ENCODE measurements around the gene ZNF804A.

Gene ZNF804A

GRCh38 chr2:184560603-184561002 is 37.7 kb upstream of the ZNF804A start:
- POLR2A ChIA-PET = no interaction called here
- no peak for DNase-seq
- CTCF ChIA-PET = no interaction called here
- Histone ChIP-seq H3K9me3 (ENCODE audit: control extremely low read depth in 1 of 5, control insufficient read depth in 4 of 5, insufficient read depth in 2 of 5, low read depth in 1 of 5, low read length in 4 of 5) (peaks cover 0 to 3% (median 0%) of the 10 kb centered on the region in 5 experiments), H3K4me3 (ENCODE audit: control insufficient read depth in 1 of 7, extremely low read depth in 1 of 7, insufficient read depth in 4 of 7, low read depth in 2 of 7, low read length in 6 of 7) (no peak overlapping the region), H3K27ac (ENCODE audit: insufficient read depth in 1 of 2, low read depth in 1 of 2, low read length in 2 of 2, poor library complexity in 1 of 2, severe bottlenecking in 2 of 2) (no peak overlapping the region), H3K27me3 (replicated peaks in 2 of 5; ENCODE audit: control insufficient read depth in 4 of 5, insufficient read depth in 5 of 5, low read length in 4 of 5) (no peaks in the 10 kb centered on the region), H3K4me1 (ENCODE audit: control extremely low read depth in 1 of 4, control insufficient read depth in 4 of 4, insufficient read depth in 4 of 4, low read length in 3 of 4) (peaks cover 0 to 6% (median 0%) of the 10 kb centered on the region in 4 experiments), H3K36me3 (ENCODE audit: control insufficient read depth in 4 of 4, insufficient read depth in 4 of 4, low read length in 3 of 4) (no peaks in the 10 kb centered on the region)
- WGBS (ENCODE audit: insufficient coverage) = 97% methylated on average over 11 of the region's 17 CpGs

DNA sequence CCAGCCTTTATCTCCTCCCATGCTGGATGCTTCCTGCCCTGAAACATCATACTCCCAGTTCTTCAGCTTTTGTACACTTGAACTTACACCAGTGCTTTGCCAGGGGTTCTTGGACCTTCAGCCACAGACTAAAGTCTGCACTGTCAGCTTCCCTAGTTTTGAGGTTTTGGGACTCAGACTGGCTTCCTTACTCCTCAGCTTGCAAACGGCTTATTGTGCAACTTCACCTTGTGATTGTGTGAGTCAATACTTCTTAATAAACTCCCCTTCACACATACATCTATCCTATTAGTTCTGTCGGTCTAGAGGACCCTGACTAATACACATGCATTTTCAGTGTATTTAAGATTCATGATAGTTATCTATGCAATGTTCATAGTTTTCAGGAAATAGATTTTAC is 35.8 kb upstream of the ZNF804A start:
- CTCF ChIA-PET = no interaction called here
- peaks cover 0 to 3% (median 0%) of the 10 kb centered on the region in 5 experiments for H3K9me3 ChIP-seq (ENCODE audit: control extremely low read depth in 1 of 5, control insufficient read depth in 4 of 5, insufficient read depth in 2 of 5, low read depth in 1 of 5, low read length in 4 of 5)
- no peaks in the 10 kb centered on the region for H3K27me3 ChIP-seq (replicated peaks in 2 of 5; ENCODE audit: control insufficient read depth in 4 of 5, insufficient read depth in 5 of 5, low read length in 4 of 5)
- DNase-seq = peak in 2 of 3 donors; percentile 45 to 51
- POLR2A ChIA-PET = no interaction called here
- no CpG with 5 or more reads among the region's 2 CpGs for WGBS (ENCODE audit: insufficient coverage)
- no peak overlapping the region for H3K27ac ChIP-seq (ENCODE audit: insufficient read depth in 1 of 2, low read depth in 1 of 2, low read length in 2 of 2, poor library complexity in 1 of 2, severe bottlenecking in 2 of 2)
- no peaks in the 10 kb centered on the region for H3K36me3 ChIP-seq (ENCODE audit: control insufficient read depth in 4 of 4, insufficient read depth in 4 of 4, low read length in 3 of 4)
- H3K4me3 ChIP-seq (ENCODE audit: control insufficient read depth in 1 of 7, extremely low read depth in 1 of 7, insufficient read depth in 4 of 7, low read depth in 2 of 7, low read length in 6 of 7) = no peak overlapping the region
- peaks cover 0 to 6% (median 0%) of the 10 kb centered on the region in 4 experiments for H3K4me1 ChIP-seq (ENCODE audit: control extremely low read depth in 1 of 4, control insufficient read depth in 4 of 4, insufficient read depth in 4 of 4, low read length in 3 of 4)

GRCh38 chr2:184564092-184564491 is 34.2 kb upstream of the ZNF804A start:
- CTCF ChIA-PET = no interaction called here
- Histone ChIP-seq H3K27ac (ENCODE audit: insufficient read depth in 1 of 2, low read depth in 1 of 2, low read length in 2 of 2, poor library complexity in 1 of 2, severe bottlenecking in 2 of 2) (no peak overlapping the region), H3K4me3 (ENCODE audit: control insufficient read depth in 1 of 7, extremely low read depth in 1 of 7, insufficient read depth in 4 of 7, low read depth in 2 of 7, low read length in 6 of 7) (no peak overlapping the region), H3K4me1 (ENCODE audit: control extremely low read depth in 1 of 4, control insufficient read depth in 4 of 4, insufficient read depth in 4 of 4, low read length in 3 of 4) (peaks cover 0 to 6% (median 0%) of the 10 kb centered on the region in 4 experiments), H3K9me3 (ENCODE audit: control extremely low read depth in 1 of 5, control insufficient read depth in 4 of 5, insufficient read depth in 2 of 5, low read depth in 1 of 5, low read length in 4 of 5) (peaks cover 0 to 3% (median 0%) of the 10 kb centered on the region in 5 experiments), H3K36me3 (ENCODE audit: control insufficient read depth in 4 of 4, insufficient read depth in 4 of 4, low read length in 3 of 4) (no peaks in the 10 kb centered on the region), H3K27me3 (replicated peaks in 2 of 5; ENCODE audit: control insufficient read depth in 4 of 5, insufficient read depth in 5 of 5, low read length in 4 of 5) (no peaks in the 10 kb centered on the region)
- POLR2A ChIA-PET = no interaction called here
- DNase-seq = no peak
- WGBS (ENCODE audit: insufficient coverage) = no CpG with 5 or more reads among the region's 1 CpG

GRCh38 chr2:184566716-184567115 is 31.6 kb upstream of the ZNF804A start:
- POLR2A ChIA-PET = no interaction called here
- H3K27me3 ChIP-seq (replicated peaks in 2 of 5; ENCODE audit: control insufficient read depth in 4 of 5, insufficient read depth in 5 of 5, low read length in 4 of 5) = no peaks in the 10 kb centered on the region
- no peak overlapping the region for H3K4me3 ChIP-seq (ENCODE audit: control insufficient read depth in 1 of 7, extremely low read depth in 1 of 7, insufficient read depth in 4 of 7, low read depth in 2 of 7, low read length in 6 of 7)
- DNase-seq = no peak
- H3K27ac ChIP-seq (ENCODE audit: insufficient read depth in 1 of 2, low read depth in 1 of 2, low read length in 2 of 2, poor library complexity in 1 of 2, severe bottlenecking in 2 of 2) = no peak overlapping the region
- 100% methylated on average over 1 of the region's 3 CpGs for WGBS (ENCODE audit: insufficient coverage)
- CTCF ChIA-PET = no interaction called here
- H3K4me1 ChIP-seq (ENCODE audit: control extremely low read depth in 1 of 4, control insufficient read depth in 4 of 4, insufficient read depth in 4 of 4, low read length in 3 of 4) = peaks cover 0 to 6% (median 0%) of the 10 kb centered on the region in 4 experiments
- no peaks in the 10 kb centered on the region for H3K9me3 ChIP-seq (ENCODE audit: control extremely low read depth in 1 of 5, control insufficient read depth in 4 of 5, insufficient read depth in 2 of 5, low read depth in 1 of 5, low read length in 4 of 5)
- no peaks in the 10 kb centered on the region for H3K36me3 ChIP-seq (ENCODE audit: control insufficient read depth in 4 of 4, insufficient read depth in 4 of 4, low read length in 3 of 4)

GRCh38 chr2:184577056-184577455 is 21.3 kb upstream of the ZNF804A start:
- H3K27me3 ChIP-seq (replicated peaks in 2 of 5; ENCODE audit: control insufficient read depth in 4 of 5, insufficient read depth in 5 of 5, low read length in 4 of 5) = no peaks in the 10 kb centered on the region
- DNase-seq = no peak
- POLR2A ChIA-PET = no interaction called here
- H3K36me3 ChIP-seq (ENCODE audit: control insufficient read depth in 4 of 4, insufficient read depth in 4 of 4, low read length in 3 of 4) = no peaks in the 10 kb centered on the region
- H3K9me3 ChIP-seq (ENCODE audit: control extremely low read depth in 1 of 5, control insufficient read depth in 4 of 5, insufficient read depth in 2 of 5, low read depth in 1 of 5, low read length in 4 of 5) = no peaks in the 10 kb centered on the region
- WGBS (ENCODE audit: insufficient coverage) = no CpG with 5 or more reads among the region's 1 CpG
- CTCF ChIA-PET = no interaction called here
- no peak overlapping the region for H3K27ac ChIP-seq (ENCODE audit: insufficient read depth in 1 of 2, low read depth in 1 of 2, low read length in 2 of 2, poor library complexity in 1 of 2, severe bottlenecking in 2 of 2)
- peaks cover 0 to 6% (median 2%) of the 10 kb centered on the region in 4 experiments for H3K4me1 ChIP-seq (ENCODE audit: control extremely low read depth in 1 of 4, control insufficient read depth in 4 of 4, insufficient read depth in 4 of 4, low read length in 3 of 4)
- no peak overlapping the region for H3K4me3 ChIP-seq (ENCODE audit: control insufficient read depth in 1 of 7, extremely low read depth in 1 of 7, insufficient read depth in 4 of 7, low read depth in 2 of 7, low read length in 6 of 7)

DNA sequence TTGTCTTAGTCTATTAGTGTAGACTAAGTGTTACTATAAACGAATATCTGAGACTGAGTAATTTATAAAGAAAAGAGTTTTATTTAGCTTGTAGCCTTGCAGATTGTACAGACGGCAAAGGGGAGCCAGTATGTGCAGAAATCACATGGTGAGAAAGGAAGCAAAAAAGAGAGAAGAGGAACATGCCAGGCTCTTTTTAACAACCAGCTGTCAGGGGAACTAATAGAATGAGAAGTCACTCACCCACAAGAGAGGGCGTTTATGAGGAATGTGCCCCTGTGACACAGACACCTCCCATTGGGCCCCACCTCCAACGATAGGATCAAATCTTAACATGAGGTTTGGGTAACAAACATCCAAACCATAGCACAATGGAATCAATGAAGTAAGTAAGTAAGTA is 20.6 kb upstream of the ZNF804A start:
- Histone ChIP-seq H3K4me3 (ENCODE audit: control insufficient read depth in 1 of 7, extremely low read depth in 1 of 7, insufficient read depth in 4 of 7, low read depth in 2 of 7, low read length in 6 of 7) (no peak overlapping the region), H3K36me3 (ENCODE audit: control insufficient read depth in 4 of 4, insufficient read depth in 4 of 4, low read length in 3 of 4) (no peaks in the 10 kb centered on the region), H3K9me3 (ENCODE audit: control extremely low read depth in 1 of 5, control insufficient read depth in 4 of 5, insufficient read depth in 2 of 5, low read depth in 1 of 5, low read length in 4 of 5) (no peaks in the 10 kb centered on the region), H3K4me1 (ENCODE audit: control extremely low read depth in 1 of 4, control insufficient read depth in 4 of 4, insufficient read depth in 4 of 4, low read length in 3 of 4) (peaks cover 0 to 6% (median 2%) of the 10 kb centered on the region in 4 experiments), H3K27ac (ENCODE audit: insufficient read depth in 1 of 2, low read depth in 1 of 2, low read length in 2 of 2, poor library complexity in 1 of 2, severe bottlenecking in 2 of 2) (no peak overlapping the region), H3K27me3 (replicated peaks in 2 of 5; ENCODE audit: control insufficient read depth in 4 of 5, insufficient read depth in 5 of 5, low read length in 4 of 5) (no peaks in the 10 kb centered on the region)
- WGBS (ENCODE audit: insufficient coverage) = 0% methylated on average over 2 of the region's 4 CpGs
- CTCF ChIA-PET = no interaction called here
- POLR2A ChIA-PET = no interaction called here
- peak in 2 of 3 donors; percentile 45 to 56 for DNase-seq

- peaks cover 0 to 6% (median 2%) of the 10 kb centered on the region in 4 experiments for H3K4me1 ChIP-seq (ENCODE audit: control extremely low read depth in 1 of 4, control insufficient read depth in 4 of 4, insufficient read depth in 4 of 4, low read length in 3 of 4)
- no peak overlapping the region for H3K27ac ChIP-seq (ENCODE audit: insufficient read depth in 1 of 2, low read depth in 1 of 2, low read length in 2 of 2, poor library complexity in 1 of 2, severe bottlenecking in 2 of 2)
- H3K36me3 ChIP-seq (ENCODE audit: control insufficient read depth in 4 of 4, insufficient read depth in 4 of 4, low read length in 3 of 4) = no peaks in the 10 kb centered on the region
- no peak for DNase-seq
- POLR2A ChIA-PET = no interaction called here
- no peaks in the 10 kb centered on the region for H3K27me3 ChIP-seq (replicated peaks in 2 of 5; ENCODE audit: control insufficient read depth in 4 of 5, insufficient read depth in 5 of 5, low read length in 4 of 5)
- H3K9me3 ChIP-seq (ENCODE audit: control extremely low read depth in 1 of 5, control insufficient read depth in 4 of 5, insufficient read depth in 2 of 5, low read depth in 1 of 5, low read length in 4 of 5) = no peaks in the 10 kb centered on the region
- CTCF ChIA-PET = no interaction called here
- no peak overlapping the region for H3K4me3 ChIP-seq (ENCODE audit: control insufficient read depth in 1 of 7, extremely low read depth in 1 of 7, insufficient read depth in 4 of 7, low read depth in 2 of 7, low read length in 6 of 7)
- no CpG with 5 or more reads among the region's 4 CpGs for WGBS (ENCODE audit: insufficient coverage)
Measured at GRCh38 chr2:184579226-184579625, 19.1 kb upstream of the ZNF804A start.

All from common myeloid progenitor, CD34-positive (primary cell).